Fibroblast of peridontal ligament (primary cell): Measurements from ENCODE around the gene NLRP11.

Experiments used
- DNase-seq: peaks from one replicate; pipeline ENCODE4 v3.0.0-alpha.2; 2010; ENCODE audit errors: extremely low read depth

NLRP11 gene

DNA sequence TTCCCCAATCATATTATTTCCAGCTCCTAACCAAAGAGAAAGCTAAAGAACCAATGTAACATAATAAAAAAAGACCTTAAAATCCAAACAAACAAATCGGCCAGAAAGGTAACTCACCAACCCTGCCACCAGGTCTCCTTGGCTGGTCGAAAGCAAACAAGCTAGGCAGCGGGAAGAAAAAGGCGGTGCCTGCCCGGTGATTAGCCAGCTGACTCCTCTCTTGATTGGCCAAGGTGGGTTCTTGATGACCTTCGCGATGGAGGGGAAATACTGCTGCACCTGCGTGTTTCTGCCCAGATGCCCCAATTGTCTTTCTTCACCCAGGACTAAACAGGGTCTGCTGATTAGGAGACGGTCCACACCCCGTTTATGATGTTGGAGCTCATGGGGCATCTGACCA, at the start of gene NLRP11:
Gene NLRP11 (minus strand): TSS at position 154 of the 400 bp plus-strand sequence. CDS start 13,825 bp downstream, outside the sequence.
- no peak for DNase-seq

DNA sequence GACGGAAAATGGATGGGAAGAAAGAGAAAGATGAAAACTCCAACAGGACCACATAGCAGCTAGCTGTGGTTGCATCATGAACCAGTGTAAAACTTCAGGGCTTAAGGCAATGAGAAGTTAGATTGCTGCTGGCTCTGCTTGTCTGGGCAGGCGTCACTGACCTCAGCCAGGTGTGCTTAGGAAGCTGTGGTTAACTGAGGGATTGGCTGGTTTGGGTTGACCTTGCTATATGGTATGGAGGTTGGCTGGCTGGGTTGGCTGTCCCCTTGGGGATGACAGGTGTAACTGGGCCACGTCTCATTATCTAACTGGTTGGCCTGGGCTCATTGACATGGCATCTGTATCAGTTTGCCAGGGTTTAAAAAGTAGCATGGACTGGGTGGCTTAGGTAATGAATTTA, 45.4 kb upstream of the NLRP11 start:
- DNase-seq: no peak

DNA sequence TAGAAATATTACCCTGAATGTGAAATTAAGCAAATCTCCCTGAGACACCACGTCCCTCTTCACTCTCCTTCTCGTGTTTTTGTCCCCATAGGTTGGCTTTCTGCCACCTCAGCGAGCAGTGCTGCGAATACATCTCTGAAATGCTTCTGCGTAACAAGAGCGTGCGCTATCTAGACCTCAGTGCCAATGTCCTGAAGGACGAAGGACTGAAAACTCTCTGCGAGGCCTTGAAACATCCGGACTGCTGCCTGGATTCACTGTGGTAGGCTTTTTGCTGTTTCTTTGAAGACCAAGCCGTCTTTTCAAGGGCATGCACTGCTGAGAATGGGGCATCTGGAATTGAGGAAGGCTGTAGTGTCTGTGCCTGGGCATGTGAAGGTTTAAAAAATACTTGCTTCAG, 38.9 kb upstream of the NLRP11 start:
- no peak for DNase-seq

DNA sequence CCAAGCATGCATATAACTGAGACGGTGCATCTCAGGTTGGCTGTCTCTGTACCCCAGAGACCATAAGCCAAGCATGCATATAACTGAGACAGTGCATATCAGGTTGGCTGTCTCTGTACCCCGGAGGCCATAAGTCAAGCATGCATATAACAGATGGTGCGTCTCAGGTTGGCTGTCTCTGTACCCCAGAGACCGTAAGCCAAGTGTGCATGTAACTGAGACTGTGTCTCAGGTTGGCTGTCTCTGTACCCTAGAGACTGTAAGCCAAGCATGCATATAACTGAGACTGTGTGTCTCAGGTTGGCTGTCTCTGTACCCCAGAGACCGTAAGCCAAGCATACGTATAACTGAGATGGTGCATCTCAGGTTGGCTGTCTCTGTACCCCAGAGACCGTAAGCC, 35.3 kb upstream of the NLRP11 start:
- DNase-seq: no peak

DNA sequence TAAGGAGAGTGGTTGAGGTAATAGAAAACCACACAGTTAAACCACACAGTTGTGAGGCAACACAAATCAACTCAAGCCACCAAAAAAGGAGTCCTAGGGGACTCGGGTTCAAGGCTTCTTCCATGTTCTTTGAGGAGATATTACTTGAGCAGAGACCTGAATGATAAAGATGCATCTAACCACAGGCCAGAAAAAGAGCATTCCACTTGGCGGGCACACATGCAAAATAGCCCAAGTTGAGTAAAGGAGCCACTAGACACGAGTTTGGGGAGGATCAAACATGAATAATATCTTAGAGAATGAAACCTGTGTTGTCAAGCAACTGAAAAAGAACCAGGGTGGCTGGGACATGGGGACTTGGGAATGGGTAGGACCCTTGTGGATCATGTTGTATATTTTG, 34.7 kb upstream of the NLRP11 start:
- no peak for DNase-seq

DNA sequence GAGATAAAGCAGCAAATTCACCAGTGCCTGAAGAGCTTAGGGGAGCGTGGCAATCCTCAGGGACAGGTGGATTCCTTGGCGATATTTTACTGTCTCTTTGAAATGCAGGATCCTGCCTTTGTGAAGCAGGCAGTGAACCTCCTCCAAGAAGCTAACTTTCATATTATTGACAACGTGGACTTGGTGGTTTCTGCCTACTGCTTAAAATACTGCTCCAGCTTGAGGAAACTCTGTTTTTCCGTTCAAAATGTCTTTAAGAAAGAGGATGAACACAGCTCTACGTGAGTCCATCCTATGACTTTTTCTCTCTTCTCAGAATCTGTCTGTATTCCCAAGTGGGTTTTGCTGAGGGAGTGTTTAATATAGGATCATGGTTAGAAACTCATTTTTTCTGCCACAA, 27.2 kb upstream of the NLRP11 start:
- no peak for DNase-seq

DNA sequence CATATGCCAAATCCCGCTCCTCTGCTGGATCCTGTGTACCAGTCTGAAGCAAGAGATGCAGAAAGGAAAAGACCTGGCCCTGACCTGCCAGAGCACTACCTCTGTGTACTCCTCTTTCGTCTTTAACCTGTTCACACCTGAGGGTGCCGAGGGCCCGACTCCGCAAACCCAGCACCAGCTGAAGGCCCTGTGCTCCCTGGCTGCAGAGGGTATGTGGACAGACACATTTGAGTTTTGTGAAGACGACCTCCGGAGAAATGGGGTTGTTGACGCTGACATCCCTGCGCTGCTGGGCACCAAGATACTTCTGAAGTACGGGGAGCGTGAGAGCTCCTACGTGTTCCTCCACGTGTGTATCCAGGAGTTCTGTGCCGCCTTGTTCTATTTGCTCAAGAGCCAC, 26.6 kb upstream of the NLRP11 start:
- DNase-seq: no peak

DNA sequence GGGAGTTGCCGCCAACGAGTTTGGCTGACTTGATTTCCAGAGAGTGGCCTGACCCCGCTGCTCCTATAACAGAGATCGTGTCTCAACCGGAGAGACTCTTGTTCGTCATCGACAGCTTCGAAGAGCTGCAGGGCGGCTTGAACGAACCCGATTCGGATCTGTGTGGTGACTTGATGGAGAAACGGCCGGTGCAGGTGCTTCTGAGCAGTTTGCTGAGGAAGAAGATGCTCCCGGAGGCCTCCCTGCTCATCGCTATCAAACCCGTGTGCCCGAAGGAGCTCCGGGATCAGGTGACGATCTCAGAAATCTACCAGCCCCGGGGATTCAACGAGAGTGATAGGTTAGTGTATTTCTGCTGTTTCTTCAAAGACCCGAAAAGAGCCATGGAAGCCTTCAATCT, 26.2 kb upstream of the NLRP11 start:
- DNase-seq: no peak

DNA sequence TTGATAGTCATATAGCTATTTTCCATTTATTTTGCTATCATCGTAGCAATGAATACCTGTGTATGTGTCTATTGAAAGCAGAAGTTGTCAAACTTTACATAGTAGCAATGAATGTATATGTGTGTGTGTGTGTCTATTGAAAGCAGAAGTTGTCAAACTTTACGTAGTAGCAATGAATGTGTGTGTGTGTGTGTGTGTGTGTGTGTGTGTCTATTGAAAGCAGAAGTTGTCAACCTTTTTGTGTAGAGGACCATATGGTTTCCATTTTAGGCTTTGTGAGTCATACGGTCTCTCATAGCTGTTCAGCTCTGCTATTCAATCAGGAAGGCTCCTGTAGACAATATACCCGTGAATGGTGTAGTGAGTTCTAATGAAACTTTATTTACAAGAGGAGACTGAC, 25.4 kb upstream of the NLRP11 start:
- no peak for DNase-seq

DNA sequence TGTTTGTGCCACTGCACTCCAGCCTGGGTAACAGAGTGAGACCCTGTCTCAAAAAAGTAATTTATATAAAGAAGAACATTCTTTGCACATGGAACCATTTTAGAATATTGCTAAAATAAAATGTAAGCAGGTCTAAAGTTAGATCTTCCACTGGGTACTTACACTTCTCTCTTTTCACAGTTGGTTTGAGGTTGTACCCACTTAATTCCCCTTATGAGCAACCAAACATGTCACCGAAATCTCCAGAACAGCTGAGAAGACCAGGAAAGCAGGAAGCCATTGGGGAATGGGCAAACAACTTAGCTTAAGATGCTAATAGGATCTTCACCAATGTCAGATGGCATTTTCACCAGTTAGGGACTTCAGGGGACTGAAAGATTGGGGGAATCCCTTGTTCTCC, 23.4 kb upstream of the NLRP11 start:
- no peak for DNase-seq

DNA sequence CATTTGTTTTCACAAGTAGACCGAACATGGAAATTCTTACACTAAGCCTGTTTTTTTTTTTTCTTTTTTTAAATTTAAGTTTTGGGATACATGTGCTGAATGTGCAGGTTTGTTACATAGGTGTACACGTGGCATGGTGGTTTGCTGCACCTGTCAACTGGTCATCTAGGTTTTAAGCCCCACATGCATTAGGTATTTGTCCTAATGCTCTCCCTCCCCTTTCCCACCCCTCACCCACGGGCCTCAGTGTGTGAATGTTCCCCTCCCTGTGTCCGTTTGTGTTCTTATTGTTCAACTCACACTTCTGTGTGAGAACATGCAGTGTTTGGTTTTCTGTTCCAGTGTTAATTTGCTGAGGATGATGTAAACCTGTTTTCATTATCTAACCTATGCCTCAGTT, 7.1 kb upstream of the NLRP11 start:
- no peak for DNase-seq

DNA sequence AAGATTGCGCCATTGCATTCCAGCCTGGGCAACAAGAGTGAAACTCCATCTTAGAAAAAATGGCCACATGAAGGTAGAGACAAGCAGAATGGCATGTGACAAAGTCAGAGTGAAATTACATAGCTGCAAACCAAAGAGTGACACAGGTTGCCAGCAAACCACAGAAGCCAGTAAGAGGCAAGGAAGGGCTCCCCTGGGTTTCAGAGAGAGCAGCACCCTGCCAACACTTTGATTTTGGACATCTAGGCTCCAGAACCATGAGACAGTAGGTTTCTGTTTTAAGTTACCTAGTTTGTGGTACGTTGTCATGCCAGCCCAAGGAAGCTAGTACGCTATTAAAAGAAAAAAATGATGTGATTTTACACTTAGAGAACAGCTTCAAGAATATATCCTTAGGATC, 6.5 kb upstream of the NLRP11 start:
- no peak for DNase-seq

DNA sequence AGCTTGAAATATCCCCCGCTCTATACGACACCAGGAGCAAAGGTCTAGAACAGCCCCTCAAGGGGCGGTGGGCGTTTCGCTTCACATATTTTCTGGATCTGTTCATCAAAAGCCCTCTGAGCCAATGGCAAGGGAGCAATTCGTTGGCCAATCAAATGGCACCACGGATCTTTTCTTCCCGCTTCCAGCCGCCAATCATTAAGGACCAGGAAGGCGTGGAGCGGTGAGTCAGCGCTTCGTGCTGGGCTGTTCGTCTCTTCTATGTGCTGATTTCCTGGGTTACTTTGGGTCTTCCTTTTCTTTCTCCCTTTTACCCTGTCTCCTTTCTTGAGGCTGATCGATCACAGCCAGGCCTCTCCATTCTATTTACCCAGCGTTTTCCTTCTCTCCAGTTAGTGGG, 4.5 kb upstream of the NLRP11 start, which contains the start of gene NLRP4:
Gene NLRP4 (plus strand): TSS at position 201 of the 400 bp plus-strand sequence. CDS start 15,541 bp downstream, outside the sequence.
- DNase-seq: no peak

DNA sequence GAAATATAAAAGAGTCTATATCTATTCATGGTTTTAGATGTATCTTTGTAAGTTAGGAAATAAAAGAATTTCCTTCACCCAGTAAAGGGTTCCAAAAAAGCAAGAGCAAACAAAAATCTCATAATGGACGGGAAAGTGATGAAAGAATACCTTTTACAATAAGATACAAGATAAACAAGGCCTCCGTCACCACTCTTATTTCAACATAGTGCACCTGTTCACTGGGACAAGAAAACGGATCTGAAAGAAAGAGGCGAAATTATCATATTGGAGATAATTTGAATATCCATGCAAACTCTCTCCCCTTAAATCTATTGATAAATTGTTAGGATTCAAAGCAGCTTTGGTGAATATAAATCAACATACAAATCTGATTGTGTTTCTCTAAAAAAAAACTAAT, 877 bp upstream of the NLRP11 start:
- no peak for DNase-seq

DNA sequence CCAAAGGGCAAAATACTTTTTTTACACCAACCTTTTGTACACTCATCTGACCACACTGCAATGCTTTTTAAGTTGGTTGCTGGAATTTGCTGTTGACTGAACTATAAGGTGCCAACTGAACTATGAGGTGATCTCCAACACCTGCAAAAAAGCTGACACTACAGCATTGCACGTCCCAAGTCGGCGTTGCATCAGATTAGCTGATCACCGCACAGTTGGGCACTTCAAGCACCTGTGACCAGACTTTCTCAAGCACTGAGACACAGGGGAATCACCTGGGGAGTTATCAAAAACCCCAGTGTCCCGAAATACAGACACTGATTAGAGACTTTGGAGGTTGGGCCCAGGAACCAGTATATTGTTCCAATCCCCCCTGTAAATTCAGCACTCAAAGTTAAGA, 1.1 kb downstream of the NLRP11 start:
- no peak for DNase-seq

DNA sequence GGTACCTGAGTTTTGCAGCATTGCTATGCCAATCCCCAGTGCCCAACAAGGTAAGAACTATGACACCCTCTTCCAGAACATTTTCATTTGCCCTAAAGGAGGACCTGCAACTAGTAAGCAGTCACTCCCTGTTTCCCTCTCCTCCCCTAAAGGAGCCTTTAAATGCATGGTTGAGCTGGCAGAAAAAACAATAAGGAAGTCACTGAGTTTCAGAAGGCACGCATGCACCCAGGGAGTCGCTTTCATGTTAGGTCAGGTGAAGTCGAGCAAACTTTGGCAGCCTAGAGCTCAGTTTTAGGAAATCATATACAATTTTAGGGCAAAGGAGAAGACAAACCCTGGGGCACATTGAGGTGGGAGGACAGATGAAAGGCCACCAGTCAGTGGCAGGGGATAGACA, 11.8 kb downstream of the NLRP11 start:
- no peak for DNase-seq

DNA sequence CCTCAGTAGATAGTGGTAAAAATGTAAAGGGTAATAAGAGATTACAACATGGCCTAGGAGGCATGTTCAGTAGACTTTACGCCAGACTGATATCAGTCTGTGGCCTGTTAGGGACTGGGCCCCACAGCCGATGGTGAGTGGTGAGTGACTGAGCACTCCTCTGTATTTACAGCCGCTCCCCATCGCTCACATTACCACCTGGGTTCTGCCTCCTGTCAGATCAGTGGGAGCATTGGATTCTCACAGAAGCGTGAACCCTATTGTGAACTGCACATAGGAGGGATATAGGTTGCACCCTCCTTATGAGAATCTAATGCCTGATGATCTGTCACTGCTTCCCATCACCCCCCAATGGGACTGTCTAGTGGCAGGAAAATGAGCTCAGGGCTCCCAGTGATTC, 17.9 kb downstream of the NLRP11 start:
- DNase-seq: no peak

DNA sequence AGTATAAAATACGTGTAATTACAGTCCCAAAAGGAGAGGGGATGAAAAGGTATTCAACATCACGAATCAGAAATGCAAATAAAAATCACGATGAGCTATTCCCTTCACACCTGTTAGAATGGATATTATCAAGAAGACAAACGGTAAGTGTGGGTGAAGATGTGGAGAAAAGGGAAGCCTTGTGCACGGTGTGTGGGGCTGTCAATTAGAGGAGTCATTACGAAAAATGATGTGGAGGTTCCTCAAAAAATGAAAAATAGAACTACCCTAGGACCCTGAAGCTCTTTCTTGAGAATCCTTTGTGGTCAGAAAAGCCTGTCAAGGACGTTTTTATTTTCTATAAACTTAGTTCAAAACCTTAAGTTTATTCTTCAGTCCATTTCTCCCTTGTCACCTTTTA, 19.4 kb downstream of the NLRP11 start:
- DNase-seq: no peak

DNA sequence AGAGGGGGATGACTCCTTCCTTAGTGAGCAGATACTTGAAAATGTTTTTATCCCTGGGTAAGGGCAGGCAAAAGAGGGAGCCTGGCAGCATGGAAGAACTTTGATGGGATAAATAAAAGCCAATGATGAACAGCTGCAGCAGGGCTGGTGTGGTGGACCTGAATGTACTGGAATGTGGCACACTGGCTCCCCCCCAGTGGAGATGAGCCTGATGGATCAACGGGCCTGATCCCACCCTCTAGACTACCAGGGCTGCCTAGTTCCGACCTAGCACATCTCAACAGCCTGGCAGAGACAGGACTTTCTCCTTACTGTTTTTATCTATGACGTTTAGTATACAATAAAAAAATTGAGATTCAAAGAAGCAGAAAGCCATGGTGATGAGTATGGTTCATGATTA, 20.5 kb downstream of the NLRP11 start:
- DNase-seq: no peak

DNA sequence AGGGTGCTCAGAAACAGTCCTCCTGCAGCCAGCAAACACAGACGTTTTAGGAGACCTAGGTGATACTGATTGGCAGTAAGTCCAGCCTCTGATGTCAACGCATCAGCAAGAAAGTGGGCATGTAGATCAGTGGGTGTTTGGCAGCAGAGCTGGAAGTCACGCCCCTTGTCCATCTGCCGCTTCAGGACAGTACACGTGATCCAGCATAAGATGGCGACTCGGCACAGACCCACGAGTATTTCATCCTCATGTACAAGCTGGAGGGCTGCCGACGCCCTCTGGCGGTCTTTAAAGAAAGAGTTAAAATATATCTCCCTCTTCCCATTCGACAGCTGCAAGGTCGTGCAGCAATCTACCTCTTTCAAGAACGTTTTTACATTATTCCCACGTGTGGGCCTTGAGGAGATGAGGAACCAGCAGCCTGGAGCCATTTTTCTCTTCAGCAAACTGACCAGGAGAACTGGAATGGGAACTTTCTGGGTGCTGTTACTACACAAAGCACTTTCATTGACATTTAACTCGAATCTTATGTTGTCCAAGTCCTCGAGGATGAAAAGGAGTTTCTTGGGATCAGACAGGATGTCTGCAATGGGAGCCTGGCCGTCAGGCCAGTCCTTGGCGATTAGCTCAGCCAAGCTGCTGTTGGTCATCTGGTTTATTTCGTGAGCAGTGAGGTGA, 22.3 kb downstream of the NLRP11 start:
- peak; percentile 3 for DNase-seq

DNA sequence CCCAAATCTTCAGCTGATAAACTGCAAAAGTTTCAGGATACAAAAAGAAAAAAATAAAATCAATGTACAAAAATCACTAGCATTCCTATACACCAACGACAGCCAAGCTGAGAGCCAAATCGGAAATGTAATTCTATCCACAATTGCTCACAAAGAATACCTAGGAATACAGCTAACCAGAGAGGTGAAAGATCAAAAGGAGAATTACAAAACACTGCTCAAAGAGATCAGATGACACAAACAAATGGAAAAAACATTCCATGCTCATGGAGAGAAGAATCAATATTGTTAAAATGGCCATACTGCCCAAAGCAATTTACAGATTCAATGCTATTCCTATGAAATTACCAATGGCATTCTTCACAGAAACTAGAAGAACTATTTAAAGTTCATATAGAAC, 29.5 kb downstream of the NLRP11 start:
- no peak for DNase-seq

DNA sequence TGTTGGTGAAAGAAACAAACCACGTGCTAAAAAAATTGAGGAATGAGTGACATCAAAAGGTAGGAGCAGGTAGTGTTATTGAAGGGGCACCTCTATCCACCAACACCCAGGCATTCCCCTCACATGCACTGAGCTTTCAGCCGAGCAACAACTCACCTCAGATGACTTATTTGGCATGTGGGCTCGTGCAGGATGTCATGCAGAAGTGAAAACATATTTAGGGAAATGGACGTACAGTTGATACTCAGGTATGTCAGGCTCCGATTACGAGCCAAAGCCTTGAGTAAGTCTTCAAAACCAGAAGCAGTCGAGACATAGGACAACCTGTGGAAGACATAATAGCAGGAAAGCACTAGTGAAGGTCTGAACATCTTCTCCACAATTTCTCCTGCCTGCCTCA, 30.4 kb downstream of the NLRP11 start:
- DNase-seq: no peak

DNA sequence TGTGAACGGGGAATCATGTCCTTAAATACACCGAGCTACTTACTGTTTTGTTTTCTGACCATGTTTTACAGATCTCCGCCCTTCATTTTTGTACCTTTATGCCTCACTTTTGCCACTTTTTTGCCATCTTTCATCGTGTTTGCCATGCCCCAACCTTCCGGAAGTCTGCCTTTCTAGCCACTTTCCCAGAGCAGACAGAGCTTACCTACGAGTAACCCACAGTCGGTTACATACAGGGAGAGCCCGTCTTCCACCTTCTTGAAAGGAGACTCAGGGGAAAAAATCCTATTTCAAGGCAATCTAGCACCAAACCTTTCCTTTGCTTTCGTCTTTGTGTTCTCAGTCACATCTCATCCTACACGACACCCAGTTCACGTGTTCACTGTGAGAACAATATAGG, 36.8 kb downstream of the NLRP11 start:
- no peak for DNase-seq

DNA sequence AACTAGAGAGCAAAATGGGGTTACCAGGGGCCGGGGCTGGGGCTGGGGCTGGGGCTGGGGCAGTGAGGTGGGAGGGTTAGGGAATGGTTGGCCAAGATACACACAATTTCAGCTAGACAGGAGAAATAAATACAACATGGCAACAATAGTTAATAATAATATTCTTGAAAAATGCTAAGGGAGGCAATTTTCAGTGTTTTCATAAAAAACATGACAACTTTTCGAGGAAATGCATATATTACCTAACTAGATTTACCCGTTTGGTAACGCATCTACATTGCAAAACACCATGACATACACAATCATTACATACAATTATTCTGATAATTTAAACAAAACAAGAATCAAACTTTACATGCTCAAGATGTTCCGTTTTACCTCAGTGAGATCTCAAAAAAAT, 50.7 kb downstream of the NLRP11 start:
- no peak for DNase-seq
